Colonic mucosa (tissue), 4 donors: ENCODE data around the gene SEC61A1. TPM values are rescaled to one million over a fixed set of nuclear protein-coding genes. Genes with fewer than 3 reads are reported as not detected.
A peak's percentile ranks its signal among the peaks of the same experiment; 100 is the strongest.

ENCODE experiments used
- DNase-seq: peaks from one replicate; pipeline ENCODE4 v3.0.0-alpha.2; 2020
- H3K27ac ChIP-seq: fragments of 200-600 bp; one replicate; pipeline ENCODE4 v1.8.0; 2021
- H3K27me3 ChIP-seq: fragments of 200-600 bp; one replicate; pipeline ENCODE4 v1.8.0; 2021
- H3K36me3 ChIP-seq: fragments of 200-600 bp; one replicate; pipeline ENCODE4 v1.8.0; 2021
- H3K4me1 ChIP-seq: fragments of 200-600 bp; one replicate; pipeline ENCODE4 v1.8.0; 2021; ENCODE audit warnings: mild to moderate bottlenecking
- H3K4me3 ChIP-seq: fragments of 200-600 bp; one replicate; pipeline ENCODE4 v1.8.0; 2021
- H3K9ac ChIP-seq, 2 donors: one replicate each; pipeline ENCODE4 v1.7.0; 2013; ENCODE audit warnings: control low read depth in 2 of 2, low read depth in 2 of 2, low read length in 2 of 2
- H3K9me3 ChIP-seq: fragments of 200-600 bp; one replicate; pipeline ENCODE4 v1.8.0; 2021
- CTCF ChIP-seq: fragments of 200-600 bp; IDR thresholded peaks from one replicate; pipeline ENCODE4 v1.8.0; 2022; ENCODE audit warnings: antibody characterized with exemption, mild to moderate bottlenecking
- intact Hi-C: fragments of 100-400 bp; cut with DNase I; formaldehyde crosslinking; loops from one replicate; pipeline ENCODE4 v1.14.1; 2022
- total RNA-seq, 2 donors: library from RNA; stranded (reverse); fragmentation: NEBNext Ultra II Directional in 1 of 2; extraction: Animal tissue kit (Norgen Biotek cat#: 25700) in 1 of 2; gene quantifications; one replicate each; pipeline ENCODE4 v1.2.1, GENCODE V29; 2021
- donor health status: healthy.
- donor health status: DM: no; HTN: no; CAD: no.
- donor health status: DM: no; HTN: no; CAD: no.

Gene SEC61A1
- total RNA-seq, 2 donors from 2014 or later: 184 to 250 TPM

GRCh38 chr3:128066676-128067075 lies 14.4 kb downstream of the SEC61A1 start:
- no peak overlapping the region for H3K4me3 ChIP-seq
- no peaks in the 10 kb centered on the region for H3K27me3 ChIP-seq
- no peaks in the 10 kb centered on the region for H3K4me1 ChIP-seq
- TF ChIP-seq CTCF: no peak
- DNase-seq: no peak
- H3K36me3 ChIP-seq: peaks cover 49% of the 10 kb centered on the region
- H3K9me3 ChIP-seq: no peaks in the 10 kb centered on the region
- intact Hi-C loops: no loop called here
- no peak overlapping the region for H3K27ac ChIP-seq
- H3K9ac ChIP-seq: no peak overlapping the region

- no peak for DNase-seq
- Histone ChIP-seq H3K27me3 (no peaks in the 10 kb centered on the region), H3K9me3 (no peaks in the 10 kb centered on the region), H3K36me3 (peaks cover 45% of the 10 kb centered on the region), H3K27ac (no peak overlapping the region), H3K9ac (no peak overlapping the region), H3K4me1 (no peaks in the 10 kb centered on the region), H3K4me3 (no peak overlapping the region)
- intact Hi-C loops: no loop called here
- TF ChIP-seq CTCF: no peak
Observed at GRCh38 chr3:128067489-128067888, 15.3 kb downstream of the SEC61A1 start.

- H3K27me3 ChIP-seq: no peaks in the 10 kb centered on the region
- no peak overlapping the region for H3K4me3 ChIP-seq
- intact Hi-C loops: no loop called here
- TF ChIP-seq CTCF: peak; percentile 32
- no peak for DNase-seq
- no peaks in the 10 kb centered on the region for H3K9me3 ChIP-seq
- H3K27ac ChIP-seq: no peak overlapping the region
- no peak overlapping the region for H3K9ac ChIP-seq
- H3K36me3 ChIP-seq: peaks cover 45% of the 10 kb centered on the region
- H3K4me1 ChIP-seq: no peaks in the 10 kb centered on the region
Observed at GRCh38 chr3:128068156-128068620, 16.0 kb downstream of the SEC61A1 start.

- no peaks in the 10 kb centered on the region for H3K9me3 ChIP-seq
- no peak overlapping the region for H3K27ac ChIP-seq
- intact Hi-C loops: no loop called here
- DNase-seq: no peak
- TF ChIP-seq CTCF: no peak
- no peak overlapping the region for H3K9ac ChIP-seq
- H3K27me3 ChIP-seq: no peaks in the 10 kb centered on the region
- H3K4me3 ChIP-seq: no peak overlapping the region
- peaks cover 45% of the 10 kb centered on the region for H3K36me3 ChIP-seq
- no peaks in the 10 kb centered on the region for H3K4me1 ChIP-seq
Observed at GRCh38 chr3:128069271-128069670, 17.0 kb downstream of the SEC61A1 start.

- peaks cover 4% of the 10 kb centered on the region for H3K4me1 ChIP-seq
- no peak for TF ChIP-seq CTCF
- no peak overlapping the region for H3K4me3 ChIP-seq
- no peak overlapping the region for H3K27ac ChIP-seq
- intact Hi-C loops: loop anchor here (10.0 kb wide), 1 partner anchor 54 kb away; the partner anchor contains the start of gene RUVBL1
- DNase-seq: no peak
- no peak overlapping the region for H3K9ac ChIP-seq
- H3K36me3 ChIP-seq: peaks cover 35% of the 10 kb centered on the region
- H3K27me3 ChIP-seq: no peaks in the 10 kb centered on the region
- H3K9me3 ChIP-seq: no peaks in the 10 kb centered on the region
Observed at GRCh38 chr3:128070898-128071591, 18.8 kb downstream of the SEC61A1 start.
